HepG2 (cell line): Measurements from ENCODE around the gene SLC25A33. TPM values are rescaled to one million over a fixed set of nuclear protein-coding genes. Genes with fewer than 3 reads are reported as not detected.

Experiments
- FIP1L1 ChIP-seq: fragments of 200-400 bp; formaldehyde crosslinking; IDR thresholded peaks from 2 replicates; pipeline ENCODE4 v1.6.1; 2018; ENCODE audit warnings: low read depth, mild to moderate bottlenecking, low read length, moderate library complexity, borderline replicate concordance; ENCODE audit not compliant: insufficient read depth
- FUBP1 ChIP-seq: sonication (generic); formaldehyde crosslinking; IDR thresholded peaks from 2 replicates; pipeline ENCODE4 v1.5.1; 2020; ENCODE audit warnings: missing genetic modification reagents, mild to moderate bottlenecking, borderline replicate concordance
- HES4 ChIP-seq: sonication (generic); formaldehyde crosslinking; IDR thresholded peaks from 2 replicates; pipeline ENCODE4 v1.9.0; 2021; ENCODE audit warnings: mild to moderate bottlenecking, missing genetic modification reagents, borderline replicate concordance
- IKZF1 ChIP-seq: fragments of 450-650 bp; IDR thresholded peaks from 2 replicates; pipeline ENCODE4 v1.7.1; 2016
- ISX ChIP-seq: sonication (generic); formaldehyde crosslinking; conservative IDR thresholded peaks from 2 replicates; pipeline ENCODE4 v1.5.0; 2020; ENCODE audit warnings: missing genetic modification reagents
- KAT7 ChIP-seq: IDR thresholded peaks from 2 replicates; pipeline ENCODE4 v1.6.1; 2018; ENCODE audit warnings: borderline replicate concordance, missing compliant biosample characterization
- MIER2 ChIP-seq: IDR thresholded peaks from 2 replicates; pipeline ENCODE4 v1.6.1; 2016; ENCODE audit warnings: missing biosample characterization, missing genetic modification reagents
- NFE2L2 ChIP-seq: fragments of 150-350 bp; IDR thresholded peaks from 2 replicates; pipeline ENCODE4 v1.6.1; 2014; ENCODE audit warnings: low read length
- NR2C2 ChIP-seq: sonication (generic); formaldehyde crosslinking; IDR thresholded peaks from 2 replicates; pipeline ENCODE4 v1.4.0; 2020; ENCODE audit warnings: missing genetic modification reagents, mild to moderate bottlenecking, moderate library complexity, borderline replicate concordance
- RFXANK ChIP-seq: IDR thresholded peaks from 2 replicates; pipeline ENCODE4 v1.6.1; 2016
- RORA ChIP-seq: sonication (generic); formaldehyde crosslinking; IDR thresholded peaks from 2 replicates; pipeline ENCODE4 v1.5.0; 2020; ENCODE audit warnings: mild to moderate bottlenecking, missing genetic modification reagents, moderate library complexity
- TEAD2 ChIP-seq: sonication (generic); formaldehyde crosslinking; IDR thresholded peaks from 2 replicates; pipeline ENCODE4 v1.9.0; 2021; ENCODE audit warnings: missing genetic modification reagents
- TGIF2 ChIP-seq: IDR thresholded peaks from 2 replicates; pipeline ENCODE4 v1.6.1; 2016; ENCODE audit warnings: control low read depth, missing compliant biosample characterization
- U2AF2 ChIP-seq: fragments of 200-400 bp; formaldehyde crosslinking; IDR thresholded peaks from 2 replicates; pipeline ENCODE4 v1.6.1; 2017; ENCODE audit warnings: low read depth, mild to moderate bottlenecking, low read length
- YEATS4 ChIP-seq: sonication (generic); formaldehyde crosslinking; IDR thresholded peaks from 2 replicates; pipeline ENCODE4 v1.4.0; 2020; ENCODE audit warnings: missing genetic modification reagents, borderline replicate concordance
- ZBTB42 ChIP-seq: sonication (generic); formaldehyde crosslinking; IDR thresholded peaks from 2 replicates; pipeline ENCODE4 v1.5.0; 2020; ENCODE audit warnings: mild to moderate bottlenecking, missing genetic modification reagents
- ZMAT3 ChIP-seq: sonication (generic); formaldehyde crosslinking; conservative IDR thresholded peaks from 2 replicates; pipeline ENCODE4 v1.7.0; 2021; ENCODE audit warnings: missing genetic modification reagents
- ZNF3 ChIP-seq: IDR thresholded peaks from 2 replicates; pipeline ENCODE4 v1.7.0; 2017; ENCODE audit warnings: inconsistent platforms
- ZNF468 ChIP-seq: sonication (generic); formaldehyde crosslinking; IDR thresholded peaks from 2 replicates; pipeline ENCODE4 v1.8.0; 2022; ENCODE audit warnings: mild to moderate bottlenecking, moderate library complexity, missing genetic modification reagents
- ZNF501 ChIP-seq: sonication (generic); formaldehyde crosslinking; IDR thresholded peaks from 2 replicates; pipeline ENCODE4 v1.5.1; 2020; ENCODE audit warnings: mild to moderate bottlenecking, moderate library complexity, missing genetic modification reagents
- ZNF775 ChIP-seq: sonication (generic); formaldehyde crosslinking; IDR thresholded peaks from 2 replicates; pipeline ENCODE4 v1.4.0; 2020; ENCODE audit warnings: missing genetic modification reagents, mild to moderate bottlenecking, moderate library complexity, borderline replicate concordance
- ZSCAN9 ChIP-seq: IDR thresholded peaks from 2 replicates; pipeline ENCODE4 v1.6.1; 2016; ENCODE audit warnings: borderline replicate concordance
- polyA plus RNA-seq, 8 experiments: library from polyadenylated mRNA; depleted of rRNA in 3 of 8; stranded (reverse) in 7 of 8; unstranded in 1 of 8; fragments of >200 nt; fragmentation: Illumina TruSeq in 4 of 8; extraction: Trizol in 4 of 8; gene quantifications; 2 replicates each; pipeline versions ENCODE4 v1.2.1 to v1.2.3, GENCODE V29; 2011 to 2016; ENCODE audit warnings: low read depth in 4 of 8, missing spikeins in 1 of 8, mixed read lengths in 1 of 8; ENCODE audit not compliant: insufficient read depth in 1 of 8
- total RNA-seq, 5 experiments: library from RNA; depleted of rRNA; stranded (reverse); fragments of >200 nt; fragmentation: Illumina TruSeq; extraction: Trizol; gene quantifications; 2 replicates each; pipeline ENCODE4 v1.2.3, GENCODE V29; 2016; ENCODE audit warnings: low read depth in 1 of 5
- TF ChIP-seq, protein P1 (sequence below): sonication (generic); formaldehyde crosslinking; IDR thresholded peaks from 2 replicates; pipeline ENCODE4 v1.8.1; 2022; ENCODE audit warnings: mild to moderate bottlenecking, missing genetic modification reagents
- TF ChIP-seq, protein P2 (sequence below): sonication (generic); formaldehyde crosslinking; IDR thresholded peaks from 2 replicates; pipeline ENCODE4 v1.4.0; 2020; ENCODE audit warnings: mild to moderate bottlenecking, missing genetic modification reagents, borderline replicate concordance

SLC25A33 gene
- total and polyA plus RNA-seq, 2 of the 13 experiments (the other 11 are each of a cell fraction or from before 2014, with no cell fraction given): 15.4 to 50.3 TPM

GRCh38 chr1:9539829-9540550, 725 bp downstream of the SLC25A33 start (continued):
- TF ChIP-seq ZBTB42: 0 out of 2 replicates have a peak, but pooled peaks have one; percentile 40
- TF ChIP-seq NR2C2 (CRISPR knock-in tag): no peak
- no peak for TF ChIP-seq ZNF3
- no peak for TF ChIP-seq U2AF2
- no peak for TF ChIP-seq YEATS4
- TF ChIP-seq, protein P1, sequence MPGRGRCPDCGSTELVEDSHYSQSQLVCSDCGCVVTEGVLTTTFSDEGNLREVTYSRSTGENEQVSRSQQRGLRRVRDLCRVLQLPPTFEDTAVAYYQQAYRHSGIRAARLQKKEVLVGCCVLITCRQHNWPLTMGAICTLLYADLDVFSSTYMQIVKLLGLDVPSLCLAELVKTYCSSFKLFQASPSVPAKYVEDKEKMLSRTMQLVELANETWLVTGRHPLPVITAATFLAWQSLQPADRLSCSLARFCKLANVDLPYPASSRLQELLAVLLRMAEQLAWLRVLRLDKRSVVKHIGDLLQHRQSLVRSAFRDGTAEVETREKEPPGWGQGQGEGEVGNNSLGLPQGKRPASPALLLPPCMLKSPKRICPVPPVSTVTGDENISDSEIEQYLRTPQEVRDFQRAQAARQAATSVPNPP (CRISPR knock-in tag): peak; percentile 9; the same call in 1 of the 2 replicates
- TF ChIP-seq RORA: no peak
- no peak for TF ChIP-seq ZNF501 (CRISPR knock-in tag)
- TF ChIP-seq, protein P2, sequence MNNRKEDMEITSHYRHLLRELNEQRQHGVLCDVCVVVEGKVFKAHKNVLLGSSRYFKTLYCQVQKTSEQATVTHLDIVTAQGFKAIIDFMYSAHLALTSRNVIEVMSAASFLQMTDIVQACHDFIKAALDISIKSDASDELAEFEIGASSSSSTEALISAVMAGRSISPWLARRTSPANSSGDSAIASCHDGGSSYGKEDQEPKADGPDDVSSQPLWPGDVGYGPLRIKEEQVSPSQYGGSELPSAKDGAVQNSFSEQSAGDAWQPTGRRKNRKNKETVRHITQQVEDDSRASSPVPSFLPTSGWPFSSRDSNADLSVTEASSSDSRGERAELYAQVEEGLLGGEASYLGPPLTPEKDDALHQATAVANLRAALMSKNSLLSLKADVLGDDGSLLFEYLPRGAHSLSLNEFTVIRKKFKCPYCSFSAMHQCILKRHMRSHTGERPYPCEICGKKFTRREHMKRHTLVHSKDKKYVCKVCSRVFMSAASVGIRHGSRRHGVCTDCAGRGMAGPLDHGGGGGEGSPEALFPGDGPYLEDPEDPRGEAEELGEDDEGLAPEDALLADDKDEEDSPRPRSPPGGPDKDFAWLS (CRISPR knock-in tag): no peak
- TF ChIP-seq ZMAT3 (CRISPR knock-in tag): no peak
- TF ChIP-seq FUBP1 (CRISPR knock-in tag): no peak
- TF ChIP-seq NFE2L2: no peak
- TF ChIP-seq ISX (CRISPR knock-in tag): no peak
- peak; percentile 62; the same call in 1 of the 2 replicates for TF ChIP-seq KAT7
- TF ChIP-seq IKZF1: no peak
- no peak for TF ChIP-seq MIER2 (CRISPR knock-in tag)
- no peak for TF ChIP-seq ZSCAN9 (CRISPR knock-in tag)
- no peak for TF ChIP-seq HES4 (CRISPR knock-in tag)
- no peak for TF ChIP-seq ZNF775 (CRISPR knock-in tag)
- no peak for TF ChIP-seq RFXANK (CRISPR knock-in tag)
- TF ChIP-seq FIP1L1: no peak
- TF ChIP-seq TEAD2: no peak
- 0 out of 2 replicates have a peak, but pooled peaks have one; percentile 41 for TF ChIP-seq TGIF2 (CRISPR knock-in tag)
- no peak for TF ChIP-seq ZNF468 (CRISPR knock-in tag)
